GM15510 (cell line): ENCODE measurements around the gene DACT3.

Experiments used
- POLR2A ChIP-seq: IDR thresholded peaks from 3 replicates; pipeline ENCODE4 v1.6.1; 2011; ENCODE audit warnings: borderline replicate concordance; ENCODE audit not compliant: insufficient read length; ENCODE audit errors: extremely low read depth

DACT3 gene

DNA sequence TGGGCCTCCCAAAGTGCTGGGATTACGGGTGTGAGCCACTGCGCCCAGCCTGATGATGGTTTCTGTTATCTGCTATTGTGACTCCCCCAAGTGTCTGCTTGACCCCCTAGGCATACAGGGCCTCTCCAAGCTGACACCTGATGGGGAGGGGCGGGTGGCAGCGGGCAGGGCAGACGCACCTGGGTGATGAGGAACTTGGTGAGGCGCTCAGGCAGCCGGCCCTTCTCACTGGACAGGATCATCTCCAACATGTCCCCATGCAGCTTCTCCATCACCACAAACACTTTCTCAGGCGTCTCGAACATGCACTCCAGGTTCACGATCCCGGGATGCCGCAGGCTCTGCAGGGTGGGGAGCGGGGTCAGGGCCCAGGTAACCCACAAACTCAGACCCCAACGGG is 28.4 kb upstream of the DACT3 start:
- no peak for TF ChIP-seq POLR2A

- no peak for TF ChIP-seq POLR2A
These were observed 26.6 kb upstream of the DACT3 start for GRCh38 chr19:46687438-46688145.

DNA sequence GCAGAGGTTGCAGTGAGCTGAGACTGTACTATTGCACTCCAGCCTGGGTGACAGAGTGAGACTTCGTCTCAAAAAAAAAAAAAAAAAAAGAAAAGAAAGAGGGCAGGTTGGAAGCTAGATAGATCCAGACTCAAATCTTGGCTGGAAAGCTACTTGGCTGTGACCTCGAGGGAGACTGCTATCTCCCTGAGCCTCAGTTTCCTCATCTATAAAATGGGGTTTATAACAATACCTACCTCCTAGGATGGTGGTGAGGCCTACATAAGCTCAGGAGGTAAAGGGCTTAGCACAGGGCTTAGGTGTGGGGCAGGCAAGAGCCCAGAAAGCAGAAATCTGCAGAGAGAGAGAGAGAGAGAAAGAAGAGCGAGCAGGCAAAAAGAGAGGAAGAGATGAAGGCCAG is 24.2 kb upstream of the DACT3 start:
- TF ChIP-seq POLR2A = no peak

GRCh38 chr19:46678110-46678732 is 17.2 kb upstream of the DACT3 start:
- TF ChIP-seq POLR2A = no peak

GRCh38 chr19:46674416-46675178 is 13.6 kb upstream of the DACT3 start:
- no peak for TF ChIP-seq POLR2A

DNA sequence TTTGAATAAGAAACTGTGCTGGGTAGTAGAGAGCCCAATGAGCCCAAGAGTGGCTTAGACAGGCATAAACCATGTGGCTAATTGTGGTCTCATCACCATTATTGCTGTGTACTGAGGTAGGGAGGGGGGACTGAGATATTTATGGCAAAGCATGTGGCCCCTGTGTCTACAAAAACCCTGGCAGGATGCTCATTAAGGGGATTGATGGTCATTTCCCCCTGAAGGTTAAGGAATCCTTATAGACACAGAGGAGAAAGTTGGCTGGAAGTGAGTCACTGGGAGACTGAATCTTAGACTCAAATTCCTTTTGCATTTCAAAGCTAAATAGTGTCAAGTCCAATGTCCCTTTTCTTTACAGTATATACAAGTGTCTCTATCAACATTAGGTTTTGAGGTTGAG is 9.8 kb upstream of the DACT3 start:
- TF ChIP-seq POLR2A = no peak

GRCh38 chr19:46668662-46669061 is 7.7 kb upstream of the DACT3 start:
- TF ChIP-seq POLR2A = no peak

DNA sequence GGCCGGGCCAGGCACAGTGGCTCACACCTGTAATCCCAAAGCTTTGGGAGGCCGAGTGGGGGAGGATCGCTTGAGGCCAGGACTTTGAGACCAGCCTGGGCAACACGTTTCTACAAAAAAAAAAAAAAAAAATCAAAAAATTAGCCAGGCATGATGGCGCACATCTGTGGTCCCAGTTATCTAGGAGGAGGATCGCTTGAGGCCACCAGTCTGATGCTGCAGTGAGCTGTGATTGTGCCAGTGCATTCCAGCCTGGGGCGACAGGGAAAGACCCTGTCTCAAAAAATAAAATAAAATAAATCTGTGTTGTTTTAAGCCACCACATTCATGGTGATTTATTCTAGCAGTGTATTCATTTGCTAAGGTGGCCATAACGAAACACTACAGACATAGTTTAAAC is 4.1 kb upstream of the DACT3 start:
- TF ChIP-seq POLR2A = no peak

- no peak for TF ChIP-seq POLR2A
These were observed 982 bp upstream of the DACT3 start for GRCh38 chr19:46661735-46662592.

GRCh38 chr19:46660551-46661019 is 397 bp downstream of the DACT3 start:
- no peak for TF ChIP-seq POLR2A

- TF ChIP-seq POLR2A = no peak
These were observed 919 bp downstream of the DACT3 start for GRCh38 chr19:46660008-46660517.

- no peak for TF ChIP-seq POLR2A
These were observed 1.6 kb downstream of the DACT3 start for GRCh38 chr19:46659151-46660007.

DNA sequence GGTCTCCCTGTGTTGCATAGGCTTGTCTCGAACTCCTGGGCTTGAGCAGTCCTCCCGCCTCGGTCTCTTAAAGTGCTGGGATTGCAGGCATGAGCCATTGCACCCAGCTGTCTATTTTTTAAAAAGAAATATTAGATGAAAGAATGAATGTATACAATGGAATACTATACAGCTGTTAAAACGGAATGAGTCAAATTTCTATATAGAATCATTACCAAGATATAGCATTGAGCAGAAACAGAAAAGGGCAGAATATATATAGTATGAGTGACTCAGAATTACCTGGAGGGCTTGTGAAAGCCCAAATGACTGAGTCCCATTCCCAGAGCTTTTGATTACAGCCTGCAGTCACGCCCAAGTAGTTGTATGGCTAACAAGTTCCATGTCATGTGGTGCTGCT is 4.4 kb downstream of the DACT3 start:
- no peak for TF ChIP-seq POLR2A

- no peak for TF ChIP-seq POLR2A
These were observed 6.3 kb downstream of the DACT3 start for GRCh38 chr19:46654621-46655152.

DNA sequence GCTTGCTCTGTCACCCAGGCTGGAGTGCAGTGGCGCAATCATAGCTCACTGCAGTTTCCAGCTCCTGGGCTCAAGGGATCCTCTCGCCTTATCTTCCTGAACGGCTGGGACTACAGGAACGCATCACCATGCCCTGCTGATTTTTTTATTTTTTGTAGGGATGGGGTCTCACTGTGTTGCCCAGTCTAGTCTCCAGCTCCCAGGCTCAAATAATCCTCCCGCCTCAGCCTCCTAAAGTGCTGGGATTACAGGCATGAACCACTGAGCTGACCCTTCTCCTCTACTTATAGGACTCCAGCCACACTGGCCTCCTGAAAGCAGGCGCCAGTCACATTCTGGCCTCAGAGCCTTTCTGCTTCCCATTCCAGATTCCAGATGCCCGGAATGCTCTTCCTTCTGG is 10.5 kb downstream of the DACT3 start:
- no peak for TF ChIP-seq POLR2A
